H54 (cell line): Measurements from ENCODE around the gene GOLM1.
"Not testable (repeated sequence)": the region's sequence is repeated elsewhere in the genome, so short reads cannot be mapped to it uniquely, and the experiment has no call there.

Experiments
- DNase-seq: peaks from one replicate; pipeline ENCODE4 v3.0.0; 2011; ENCODE audit warnings: low spot score, mixed read lengths; ENCODE audit not compliant: insufficient read length
- FAIRE-seq: peaks from 3 replicates; lab custom pipeline; 2011; peaks lifted over from hg19 to GRCh38; lab: Jason Lieb, UNC
- POLR2A ChIP-seq: IDR thresholded peaks from 2 replicates; pipeline ENCODE4 v1.6.1; 2011; ENCODE audit warnings: low read depth, mild to moderate bottlenecking, low read length

Gene GOLM1

GRCh38 chr9:86075132-86076109, 23.9 kb downstream of the GOLM1 start:
- no peak for FAIRE-seq
- DNase-seq: no peak
- TF ChIP-seq POLR2A: no peak

- DNase-seq (no peak), FAIRE-seq (no peak)
- no peak for TF ChIP-seq POLR2A
Measured at GRCh38 chr9:86073839-86074238, 25.5 kb downstream of the GOLM1 start.

GRCh38 chr9:86072394-86072877, 26.9 kb downstream of the GOLM1 start:
- FAIRE-seq (no peak), DNase-seq (no peak)
- TF ChIP-seq POLR2A: no peak

- no peak for DNase-seq
- no peak for FAIRE-seq
Measured at GRCh38 chr9:86069206-86069869, 30.0 kb downstream of the GOLM1 start.

GRCh38 chr9:86064220-86064619, 35.1 kb downstream of the GOLM1 start:
- no peak for TF ChIP-seq POLR2A
- no peak for FAIRE-seq
- no peak for DNase-seq

More at GRCh38 chr9:86069206-86069869, 30.0 kb downstream of the GOLM1 start:
- no peak for TF ChIP-seq POLR2A

- TF ChIP-seq POLR2A: no peak
- DNase-seq: no peak
- no peak for FAIRE-seq
Measured at GRCh38 chr9:86062845-86063693, 36.3 kb downstream of the GOLM1 start.

GRCh38 chr9:86061972-86062739, 37.2 kb downstream of the GOLM1 start:
- DNase-seq (no peak), FAIRE-seq (no peak)
- TF ChIP-seq POLR2A: no peak

- TF ChIP-seq POLR2A: no peak
- DNase-seq (no peak), FAIRE-seq (no peak)
Measured at GRCh38 chr9:86057491-86057890, 41.9 kb downstream of the GOLM1 start.

- TF ChIP-seq POLR2A: no peak
- DNase-seq (no peak), FAIRE-seq (no peak)
Measured at GRCh38 chr9:86054695-86055094, 44.7 kb downstream of the GOLM1 start.

- FAIRE-seq: peak; percentile 30
- DNase-seq: no peak
- TF ChIP-seq POLR2A: no peak
Measured at GRCh38 chr9:86052556-86053468, 46.5 kb downstream of the GOLM1 start.

GRCh38 chr9:86048018-86048742, 51.2 kb downstream of the GOLM1 start:
- not testable (repeated sequence) for DNase-seq, FAIRE-seq
